ENCODE results near the gene VTA1. TPM values are rescaled to one million over a fixed set of nuclear protein-coding genes. Genes with fewer than 3 reads are reported as not detected.
"Not testable (repeated sequence)": the region's sequence is repeated elsewhere in the genome, so short reads cannot be mapped to it uniquely, and the experiment has no call there.

The VTA1 gene
- total RNA-seq, 2 donors from 2014 or later, result 46.3 to 56.6 TPM

- Histone ChIP-seq H3K27ac (no peak overlapping the region), H3K9ac (ENCODE audit: low read depth in 2 of 2, low read length in 2 of 2) (no peak overlapping the region), H3K4me3 (no peak overlapping the region), H3K9me3 (no peaks in the 10 kb centered on the region), H3K27me3 (no peaks in the 10 kb centered on the region), H3K4me1 (no peaks in the 10 kb centered on the region), H3K36me3 (no peaks in the 10 kb centered on the region)
- intact Hi-C loops (cut with DNase I), result no loop called here
- DNase-seq, result no peak
- no peak for TF ChIP-seq CTCF (IDR thresholded peaks at IDR 0.05)
These were observed 71.4 kb downstream of the VTA1 start for GRCh38 chr6:142218446-142218845.

GRCh38 chr6:142222022-142222421 lies 75.0 kb downstream of the VTA1 start:
- H3K4me1 ChIP-seq, result no peaks in the 10 kb centered on the region
- H3K9ac ChIP-seq (ENCODE audit: low read depth in 2 of 2, low read length in 2 of 2), result no peak overlapping the region
- intact Hi-C loops (cut with DNase I), result no loop called here
- DNase-seq, result no peak
- no peaks in the 10 kb centered on the region for H3K36me3 ChIP-seq
- no peak overlapping the region for H3K4me3 ChIP-seq
- no peak overlapping the region for H3K27ac ChIP-seq
- no peak for TF ChIP-seq CTCF (IDR thresholded peaks at IDR 0.05)
- no peaks in the 10 kb centered on the region for H3K9me3 ChIP-seq
- no peaks in the 10 kb centered on the region for H3K27me3 ChIP-seq

GRCh38 chr6:142223938-142224337 lies 76.9 kb downstream of the VTA1 start:
- no peaks in the 10 kb centered on the region for H3K9me3 ChIP-seq
- no peaks in the 10 kb centered on the region for H3K36me3 ChIP-seq
- H3K4me3 ChIP-seq, result no peak overlapping the region
- no peak for TF ChIP-seq CTCF (IDR thresholded peaks at IDR 0.05)
- H3K27ac ChIP-seq, result no peak overlapping the region
- no peaks in the 10 kb centered on the region for H3K4me1 ChIP-seq
- intact Hi-C loops (cut with DNase I), result no loop called here
- no peak overlapping the region for H3K9ac ChIP-seq (ENCODE audit: low read depth in 2 of 2, low read length in 2 of 2)
- DNase-seq, result no peak
- H3K27me3 ChIP-seq, result no peaks in the 10 kb centered on the region

- no peaks in the 10 kb centered on the region for H3K36me3 ChIP-seq
- H3K27ac ChIP-seq, result no peak overlapping the region
- no peak for DNase-seq
- no peak overlapping the region for H3K4me3 ChIP-seq
- no peak overlapping the region for H3K9ac ChIP-seq (ENCODE audit: low read depth in 2 of 2, low read length in 2 of 2)
- intact Hi-C loops (cut with DNase I), result no loop called here
- no peaks in the 10 kb centered on the region for H3K27me3 ChIP-seq
- TF ChIP-seq CTCF (IDR thresholded peaks at IDR 0.05), result no peak
- no peaks in the 10 kb centered on the region for H3K4me1 ChIP-seq
- no peaks in the 10 kb centered on the region for H3K9me3 ChIP-seq
These were observed 78.1 kb downstream of the VTA1 start for GRCh38 chr6:142225115-142225514.

GRCh38 chr6:142225552-142225951 lies 78.5 kb downstream of the VTA1 start:
- no peak for DNase-seq
- Histone ChIP-seq H3K9ac (ENCODE audit: low read depth in 2 of 2, low read length in 2 of 2) (no peak overlapping the region), H3K27me3 (no peaks in the 10 kb centered on the region), H3K9me3 (no peaks in the 10 kb centered on the region), H3K27ac (no peak overlapping the region), H3K4me1 (no peaks in the 10 kb centered on the region), H3K36me3 (no peaks in the 10 kb centered on the region), H3K4me3 (no peak overlapping the region)
- TF ChIP-seq CTCF (IDR thresholded peaks at IDR 0.05), result no peak
- intact Hi-C loops (cut with DNase I), result no loop called here

GRCh38 chr6:142226731-142227130 lies 79.7 kb downstream of the VTA1 start:
- no peak for TF ChIP-seq CTCF (IDR thresholded peaks at IDR 0.05)
- H3K4me3 ChIP-seq, result no peak overlapping the region
- intact Hi-C loops (cut with DNase I), result no loop called here
- no peaks in the 10 kb centered on the region for H3K9me3 ChIP-seq
- no peaks in the 10 kb centered on the region for H3K4me1 ChIP-seq
- no peak overlapping the region for H3K9ac ChIP-seq (ENCODE audit: low read depth in 2 of 2, low read length in 2 of 2)
- no peak for DNase-seq
- H3K27ac ChIP-seq, result no peak overlapping the region
- H3K36me3 ChIP-seq, result no peaks in the 10 kb centered on the region
- no peaks in the 10 kb centered on the region for H3K27me3 ChIP-seq

GRCh38 chr6:142229518-142230270 lies 82.6 kb downstream of the VTA1 start:
- H3K4me1 ChIP-seq; H3K9ac ChIP-seq (ENCODE audit: low read depth in 2 of 2, low read length in 2 of 2); intact Hi-C loops (cut with DNase I); H3K36me3 ChIP-seq; H3K27ac ChIP-seq; H3K9me3 ChIP-seq; DNase-seq; H3K27me3 ChIP-seq; H3K4me3 ChIP-seq: not testable (repeated sequence)
